GM18909 (cell line): ENCODE measurements around the gene NNT.
"Not testable (repeated sequence)": the region's sequence is repeated elsewhere in the genome, so short reads cannot be mapped to it uniquely, and the experiment has no call there.

Experiments
- ATAC-seq: cut with Tn5 transposase; IDR thresholded peaks from one replicate; pipeline ENCODE4 v1.9.1; 2021; ENCODE audit warnings: mild to moderate bottlenecking; ENCODE audit not compliant: unreplicated experiment, poor library complexity

Gene NNT

GRCh38 chr5:43659075-43659474 is 56.1 kb downstream of the NNT start:
- ATAC-seq: no peak

DNA sequence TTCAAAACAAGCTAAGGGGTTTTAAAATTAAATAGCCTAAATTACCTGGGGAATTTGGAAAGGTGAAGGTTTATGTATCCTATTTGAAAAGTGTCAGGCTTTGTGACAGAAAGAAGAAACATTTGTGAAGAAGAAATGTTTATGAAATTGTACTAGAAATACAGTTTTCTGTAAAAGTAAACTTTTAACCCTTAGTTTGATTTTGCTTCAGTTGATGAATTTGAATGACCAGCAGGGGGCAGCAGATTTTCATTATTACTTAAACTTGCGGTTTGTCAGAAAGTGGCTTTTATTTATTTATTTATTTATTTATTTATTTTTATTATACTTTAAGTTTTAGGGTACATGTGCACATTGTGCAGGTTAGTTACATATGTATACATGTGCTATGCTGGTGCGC is 58.1 kb downstream of the NNT start:
- ATAC-seq: no peak

DNA sequence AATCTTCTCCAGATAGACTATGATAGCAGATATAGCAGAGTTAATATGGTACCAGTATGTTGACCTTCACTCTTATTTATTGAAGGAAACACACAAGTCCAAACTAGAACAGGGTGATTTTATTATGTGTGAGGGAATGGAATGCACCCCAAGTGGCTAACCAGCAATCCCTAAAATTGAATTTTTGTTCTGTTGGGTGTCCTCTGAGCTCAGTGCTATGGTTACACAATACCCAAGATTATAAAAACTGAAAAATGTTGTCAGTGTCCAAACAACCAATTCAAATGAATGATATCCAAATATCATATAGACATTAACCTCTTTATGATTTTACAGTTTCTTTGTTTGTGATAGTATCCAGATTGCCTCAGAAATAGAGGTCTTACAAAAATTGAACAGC is 60.9 kb downstream of the NNT start:
- ATAC-seq: no peak

- ATAC-seq: no peak
Observed at GRCh38 chr5:43664501-43665040, 61.6 kb downstream of the NNT start.

GRCh38 chr5:43665749-43666148 is 62.8 kb downstream of the NNT start:
- not testable (repeated sequence) for ATAC-seq

- not testable (repeated sequence) for ATAC-seq
Observed at GRCh38 chr5:43666728-43667127, 63.7 kb downstream of the NNT start.

GRCh38 chr5:43667379-43667778 is 64.4 kb downstream of the NNT start:
- not testable (repeated sequence) for ATAC-seq

GRCh38 chr5:43674536-43674935 is 71.6 kb downstream of the NNT start:
- ATAC-seq: no peak

DNA sequence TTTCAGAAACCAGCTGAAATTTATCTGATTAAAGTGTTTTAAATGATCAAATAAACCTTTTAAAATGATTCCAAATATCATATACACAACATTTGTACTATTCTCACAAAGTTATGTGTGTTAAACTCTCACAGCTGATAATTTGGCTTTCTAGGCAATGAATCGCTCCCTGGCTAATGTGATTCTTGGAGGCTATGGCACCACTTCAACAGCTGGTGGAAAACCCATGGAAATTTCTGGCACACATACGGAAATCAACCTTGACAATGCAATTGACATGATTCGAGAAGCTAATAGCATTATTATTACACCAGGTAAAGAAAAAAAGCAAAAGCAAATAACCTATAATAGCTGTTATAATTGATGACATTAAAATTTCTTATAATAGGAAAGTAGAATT is 72.4 kb downstream of the NNT start:
- ATAC-seq: no peak

GRCh38 chr5:43676083-43676840 is 73.3 kb downstream of the NNT start:
- ATAC-seq: no peak

DNA sequence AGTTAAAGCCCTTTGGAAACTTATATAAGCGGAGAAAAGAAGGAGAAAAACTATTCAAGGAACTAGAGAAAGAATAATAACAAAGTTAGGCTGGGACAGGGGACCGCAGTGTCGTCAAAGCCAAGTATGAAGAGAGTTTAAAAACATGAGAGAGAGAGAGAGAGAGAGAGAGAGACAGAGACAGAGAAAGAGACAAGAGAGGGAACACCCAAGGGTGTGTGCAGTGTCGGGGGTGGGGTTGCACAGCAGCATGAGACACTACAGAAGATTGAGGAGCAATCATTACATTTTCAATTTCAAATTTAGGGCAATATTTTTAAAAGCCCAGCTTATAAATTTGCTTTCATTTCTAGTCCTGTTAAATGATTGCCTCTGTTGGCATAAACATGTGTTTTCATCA is 74.3 kb downstream of the NNT start:
- no peak for ATAC-seq

DNA sequence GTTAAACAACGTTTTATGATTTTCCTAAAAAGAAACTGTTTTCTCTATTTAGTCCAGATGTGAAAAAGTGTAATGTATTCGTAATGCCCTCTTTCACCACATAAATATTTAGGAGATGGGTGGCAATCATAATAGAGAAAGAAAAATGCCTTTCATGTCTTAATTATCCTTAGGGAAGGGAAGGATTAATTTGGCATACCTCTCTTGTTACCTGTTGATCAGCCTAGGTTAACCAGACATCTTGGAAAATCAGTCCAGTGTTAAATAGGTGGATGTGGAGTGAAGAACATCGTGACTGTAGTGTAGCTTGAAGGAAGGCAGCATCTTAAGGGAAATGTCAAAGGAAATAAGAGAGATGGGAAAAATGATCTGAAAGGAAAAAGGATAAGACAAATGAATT is 76.2 kb downstream of the NNT start:
- no peak for ATAC-seq

GRCh38 chr5:43680286-43680685 is 77.3 kb downstream of the NNT start:
- ATAC-seq: no peak

DNA sequence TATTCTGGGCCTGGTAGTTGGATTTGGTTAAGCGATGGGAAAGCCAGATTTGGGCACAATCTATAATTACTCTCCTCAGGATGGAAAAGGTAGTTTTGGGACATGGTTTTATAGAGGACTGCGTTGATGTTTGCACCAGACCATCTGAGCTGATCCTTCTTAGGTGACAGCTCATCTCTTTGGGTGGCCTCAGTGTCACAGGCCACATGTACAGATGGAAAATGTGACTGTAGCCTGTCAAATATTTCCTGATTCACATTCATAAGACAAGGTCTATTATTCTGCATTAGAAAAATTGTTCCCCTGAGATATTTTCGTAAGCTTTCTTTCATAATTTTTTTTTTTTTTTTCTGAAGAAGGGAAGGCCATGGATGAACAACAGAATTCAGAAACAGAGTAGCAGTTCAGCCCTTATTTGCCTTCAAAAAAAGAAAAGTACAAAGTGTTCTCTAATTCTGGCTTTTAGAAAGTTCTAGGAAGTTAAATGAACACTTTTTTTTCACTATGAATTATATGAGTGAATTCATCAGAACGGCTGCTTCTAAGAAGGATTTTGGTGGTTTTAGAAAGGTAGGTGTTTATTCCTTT is 81.0 kb downstream of the NNT start:
- no peak for ATAC-seq

DNA sequence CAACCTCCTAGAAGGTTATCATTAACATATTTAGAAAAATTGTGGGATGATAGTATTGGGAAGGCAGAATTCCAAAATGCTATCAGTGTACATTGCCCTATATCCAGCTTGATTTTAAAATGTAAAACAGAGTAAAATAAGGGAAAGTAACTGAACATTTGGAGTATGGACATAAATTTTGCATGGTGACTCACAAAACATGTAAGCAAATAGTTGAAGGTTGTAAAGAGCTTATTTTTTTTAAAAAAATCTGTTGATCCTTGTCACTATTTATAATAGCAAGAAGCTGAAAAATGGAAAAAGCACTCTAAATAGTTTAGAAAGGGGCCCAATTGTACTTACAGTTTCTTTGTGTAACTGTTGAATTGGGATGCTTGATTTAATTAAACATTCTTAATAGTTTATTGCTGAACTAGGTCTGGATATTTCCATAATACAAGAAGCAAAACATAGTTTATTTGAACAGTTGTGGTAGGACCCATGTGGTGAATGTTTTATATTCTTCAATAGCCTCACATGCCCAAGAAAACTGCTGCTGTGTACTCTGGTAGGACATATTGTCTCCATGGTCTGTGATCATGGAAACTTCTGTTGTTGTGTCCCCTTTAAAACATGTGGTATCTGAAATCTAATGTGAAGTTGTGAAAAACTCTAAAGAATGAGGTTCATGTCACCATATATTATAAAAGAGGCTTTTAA is 82.4 kb downstream of the NNT start:
- ATAC-seq: no peak

DNA sequence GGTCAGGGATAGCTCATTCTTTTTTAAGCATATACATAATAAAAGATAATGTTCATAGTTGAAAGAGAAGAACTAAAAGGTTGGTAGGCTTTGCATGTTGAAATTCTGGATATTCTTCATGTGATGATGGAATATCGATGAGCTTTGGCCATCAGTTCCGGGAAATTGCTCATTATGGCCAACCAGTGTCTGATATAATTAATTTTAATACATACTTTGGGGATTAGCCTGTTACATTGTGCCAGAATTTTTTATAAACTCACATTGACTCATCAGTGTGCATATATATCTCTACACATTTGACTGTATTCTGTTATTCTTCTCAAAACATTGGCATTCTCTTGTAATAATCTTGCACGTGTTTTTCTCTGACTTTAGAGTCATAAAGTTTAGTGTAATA is 84.3 kb downstream of the NNT start:
- ATAC-seq: no peak

DNA sequence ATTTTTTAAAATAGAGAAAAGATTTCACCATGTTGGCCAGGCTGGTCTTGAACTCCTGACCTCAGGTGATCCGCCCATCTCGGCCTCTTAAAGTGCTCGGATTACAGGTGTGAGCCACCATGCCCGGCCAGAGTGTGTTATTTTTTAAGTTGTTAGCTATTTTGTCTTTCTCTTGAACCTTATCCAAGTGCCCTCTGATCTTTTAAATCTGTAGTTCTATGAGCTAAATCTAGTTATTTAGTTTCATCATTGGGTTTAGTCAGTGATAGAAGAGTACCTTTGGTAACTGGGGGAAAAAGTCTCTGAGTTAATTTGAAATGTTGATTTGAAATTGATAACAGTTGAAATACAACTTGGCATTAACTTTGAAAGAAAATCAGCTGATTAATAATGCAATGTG is 88.3 kb downstream of the NNT start:
- no peak for ATAC-seq

DNA sequence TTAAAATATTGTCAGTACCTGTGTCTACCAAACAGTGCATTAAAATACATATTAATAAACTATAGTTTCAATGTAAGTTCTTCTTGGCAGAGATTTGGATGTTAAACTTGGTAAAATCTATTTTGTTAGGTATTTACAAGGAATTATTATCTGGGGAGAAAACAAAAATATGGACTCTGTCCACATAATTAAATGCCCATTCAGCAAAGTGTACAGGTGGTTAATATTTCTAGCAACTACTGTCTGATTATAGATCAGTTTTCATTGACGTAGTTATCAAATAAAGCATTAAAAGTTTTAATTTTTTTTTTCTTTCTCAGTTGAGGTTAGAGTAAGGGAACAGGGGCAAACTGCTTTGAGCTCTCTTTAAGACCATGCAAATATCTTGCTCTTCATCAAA is 88.9 kb downstream of the NNT start:
- ATAC-seq: no peak

DNA sequence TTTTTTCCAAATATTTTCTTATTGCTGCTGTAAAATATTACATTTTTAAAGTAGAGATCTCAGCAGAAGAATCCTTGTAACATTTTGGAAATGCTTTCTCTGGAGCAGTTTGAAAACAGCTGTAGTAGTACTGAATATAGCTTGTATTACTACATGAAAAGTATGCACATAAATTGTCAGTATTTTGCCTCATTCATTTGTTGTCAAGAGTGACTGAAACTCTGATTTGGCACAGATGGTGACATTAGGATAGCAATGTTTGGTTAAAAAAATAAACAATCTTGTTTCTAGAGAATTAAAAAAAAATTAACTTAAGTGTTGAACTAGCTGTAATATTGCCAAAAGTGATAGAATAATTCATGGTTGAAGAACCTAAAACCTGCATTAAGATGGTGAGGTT is 90.4 kb downstream of the NNT start:
- ATAC-seq: no peak

DNA sequence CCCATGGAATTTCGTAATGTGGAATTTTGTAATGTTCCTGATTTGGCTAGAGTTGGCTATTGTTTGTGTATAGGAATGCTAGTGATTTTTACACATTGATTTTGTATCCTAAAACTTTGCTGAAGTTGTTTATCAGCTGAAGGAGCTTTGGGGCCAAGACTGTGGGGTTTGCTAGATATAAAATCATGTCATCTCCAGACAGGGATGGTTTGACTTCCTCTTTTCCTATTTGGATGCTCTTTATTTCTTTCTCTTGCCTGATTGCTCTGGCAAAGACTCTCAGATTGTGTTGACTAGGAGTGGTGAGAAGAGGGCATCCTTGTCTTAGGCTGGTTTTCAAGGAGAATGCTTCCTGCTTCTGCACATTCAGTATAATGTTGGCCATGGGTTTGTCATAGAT is 91.0 kb downstream of the NNT start:
- ATAC-seq: no peak

DNA sequence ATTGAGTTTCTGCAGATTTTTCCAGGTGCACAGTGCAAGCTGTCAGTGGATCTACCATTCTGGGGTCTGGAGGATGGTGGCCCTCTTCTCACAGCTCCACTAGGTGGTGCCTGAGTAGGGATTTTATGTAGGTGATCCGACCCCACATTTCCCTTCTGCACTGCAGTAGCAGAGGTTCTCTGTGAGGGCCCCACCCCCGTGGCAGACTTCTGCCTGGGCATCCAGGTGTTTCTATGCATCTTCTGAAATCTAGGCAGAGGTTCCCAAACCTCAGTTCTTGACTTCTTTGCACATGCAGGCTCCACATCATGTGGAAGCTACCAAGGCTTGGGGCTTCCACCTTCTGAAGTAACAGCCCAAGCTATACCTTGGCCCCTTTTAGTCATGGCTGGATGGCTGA is 93.5 kb downstream of the NNT start:
- not testable (repeated sequence) for ATAC-seq
